Measurements from ENCODE around the gene SLIT1. TPM values are rescaled to one million over a fixed set of nuclear protein-coding genes. Genes with fewer than 3 reads are reported as not detected.
A peak's percentile ranks its signal among the peaks of the same experiment; 100 is the strongest.

SLIT1 gene
- total RNA-seq, 1 donor from 2014 or later: 0.23 TPM

DNA sequence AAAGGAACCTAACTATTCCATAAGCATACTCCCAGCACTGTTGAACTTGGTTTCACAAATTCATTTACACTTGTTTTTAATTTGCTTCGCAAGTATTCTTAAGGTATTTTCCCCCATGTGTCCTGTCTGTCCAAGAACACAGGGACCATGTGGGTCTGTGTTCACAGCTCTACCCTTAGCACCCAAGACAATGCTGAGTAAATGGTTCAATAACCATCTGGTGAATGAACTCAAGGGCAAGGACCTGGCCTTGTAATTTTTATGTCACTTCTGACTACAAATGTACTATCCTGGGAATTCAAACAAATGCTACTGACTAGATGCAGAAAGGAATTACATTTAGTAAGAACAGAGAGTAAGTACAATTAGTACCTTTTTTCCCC is 43.0 kb upstream of the SLIT1 start:
- Histone ChIP-seq H3K27me3 (no peaks in the 10 kb centered on the region), H3K4me1 (no peaks in the 10 kb centered on the region), H3K36me3 (peaks cover 16% of the 10 kb centered on the region), H3K9me3 (no peaks in the 10 kb centered on the region), H3K27ac (no peak overlapping the region), H3K4me3 (no peak overlapping the region)
- intact Hi-C loops (cut with DNase I): no loop called here
- no peak for ATAC-seq
- TF ChIP-seq, protein P1, sequence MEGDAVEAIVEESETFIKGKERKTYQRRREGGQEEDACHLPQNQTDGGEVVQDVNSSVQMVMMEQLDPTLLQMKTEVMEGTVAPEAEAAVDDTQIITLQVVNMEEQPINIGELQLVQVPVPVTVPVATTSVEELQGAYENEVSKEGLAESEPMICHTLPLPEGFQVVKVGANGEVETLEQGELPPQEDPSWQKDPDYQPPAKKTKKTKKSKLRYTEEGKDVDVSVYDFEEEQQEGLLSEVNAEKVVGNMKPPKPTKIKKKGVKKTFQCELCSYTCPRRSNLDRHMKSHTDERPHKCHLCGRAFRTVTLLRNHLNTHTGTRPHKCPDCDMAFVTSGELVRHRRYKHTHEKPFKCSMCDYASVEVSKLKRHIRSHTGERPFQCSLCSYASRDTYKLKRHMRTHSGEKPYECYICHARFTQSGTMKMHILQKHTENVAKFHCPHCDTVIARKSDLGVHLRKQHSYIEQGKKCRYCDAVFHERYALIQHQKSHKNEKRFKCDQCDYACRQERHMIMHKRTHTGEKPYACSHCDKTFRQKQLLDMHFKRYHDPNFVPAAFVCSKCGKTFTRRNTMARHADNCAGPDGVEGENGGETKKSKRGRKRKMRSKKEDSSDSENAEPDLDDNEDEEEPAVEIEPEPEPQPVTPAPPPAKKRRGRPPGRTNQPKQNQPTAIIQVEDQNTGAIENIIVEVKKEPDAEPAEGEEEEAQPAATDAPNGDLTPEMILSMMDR (IDR thresholded peaks at IDR 0.05): no peak
- no peak for DNase-seq

DNA sequence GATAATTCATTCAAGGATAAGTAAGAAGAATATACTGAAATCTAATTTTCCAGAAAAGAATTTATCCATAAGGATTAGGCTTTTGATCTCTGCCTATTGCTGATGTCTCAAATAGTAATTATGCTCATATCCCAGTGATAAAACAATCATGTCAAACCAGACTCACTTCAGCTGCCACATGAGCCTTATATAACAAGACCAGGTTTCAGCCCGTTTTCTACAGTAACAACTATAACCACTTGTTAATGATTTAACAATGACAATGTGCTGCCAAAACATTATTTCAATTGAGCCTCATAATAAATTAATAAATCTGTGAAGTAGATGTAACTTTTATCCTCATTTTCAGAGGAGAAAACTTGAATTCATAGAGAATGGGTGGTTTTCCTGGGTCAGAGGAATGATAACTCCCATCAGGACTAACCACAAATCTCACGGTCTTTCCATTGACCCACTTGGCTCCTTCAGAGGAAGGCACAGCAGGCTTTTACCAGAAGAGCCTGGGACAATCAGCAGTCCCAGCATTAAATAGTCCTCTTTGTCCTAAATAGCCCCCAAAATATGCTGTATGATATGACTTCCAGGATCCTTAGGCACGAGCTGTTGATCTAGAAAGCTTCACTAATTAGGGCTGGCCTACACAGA is 42.5 kb upstream of the SLIT1 start:
- ATAC-seq (no peak), DNase-seq (no peak)
- TF ChIP-seq, protein P1 (IDR thresholded peaks at IDR 0.05): no peak
- Histone ChIP-seq H3K4me3 (no peak overlapping the region), H3K36me3 (peaks cover 16% of the 10 kb centered on the region), H3K27me3 (no peaks in the 10 kb centered on the region), H3K4me1 (no peaks in the 10 kb centered on the region), H3K27ac (no peak overlapping the region), H3K9me3 (no peaks in the 10 kb centered on the region)
- intact Hi-C loops (cut with DNase I): no loop called here

DNA sequence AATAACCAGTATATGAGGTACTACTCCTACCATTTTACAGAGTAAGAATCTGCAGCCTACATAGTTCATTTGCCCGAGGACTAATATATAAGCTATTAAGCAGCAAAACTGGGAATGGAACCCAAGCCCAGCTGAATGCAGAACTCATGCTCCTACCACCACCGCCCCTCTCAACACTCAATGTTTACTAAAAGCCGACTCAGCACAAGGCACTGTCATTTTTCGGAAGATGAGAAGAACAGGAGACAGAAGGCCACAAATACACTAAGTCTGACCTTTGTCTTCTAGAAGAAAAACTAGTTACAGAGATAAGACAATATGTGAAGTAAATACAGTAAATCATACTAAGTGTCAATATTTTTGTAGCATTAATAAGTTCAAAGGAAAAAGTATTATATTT is 40.6 kb upstream of the SLIT1 start:
- no peaks in the 10 kb centered on the region for H3K9me3 ChIP-seq
- H3K27ac ChIP-seq: no peak overlapping the region
- TF ChIP-seq, protein P1 (IDR thresholded peaks at IDR 0.05): no peak
- peaks cover 16% of the 10 kb centered on the region for H3K36me3 ChIP-seq
- DNase-seq (no peak), ATAC-seq (no peak)
- no peaks in the 10 kb centered on the region for H3K27me3 ChIP-seq
- H3K4me1 ChIP-seq: no peaks in the 10 kb centered on the region
- no peak overlapping the region for H3K4me3 ChIP-seq
- intact Hi-C loops (cut with DNase I): no loop called here

DNA sequence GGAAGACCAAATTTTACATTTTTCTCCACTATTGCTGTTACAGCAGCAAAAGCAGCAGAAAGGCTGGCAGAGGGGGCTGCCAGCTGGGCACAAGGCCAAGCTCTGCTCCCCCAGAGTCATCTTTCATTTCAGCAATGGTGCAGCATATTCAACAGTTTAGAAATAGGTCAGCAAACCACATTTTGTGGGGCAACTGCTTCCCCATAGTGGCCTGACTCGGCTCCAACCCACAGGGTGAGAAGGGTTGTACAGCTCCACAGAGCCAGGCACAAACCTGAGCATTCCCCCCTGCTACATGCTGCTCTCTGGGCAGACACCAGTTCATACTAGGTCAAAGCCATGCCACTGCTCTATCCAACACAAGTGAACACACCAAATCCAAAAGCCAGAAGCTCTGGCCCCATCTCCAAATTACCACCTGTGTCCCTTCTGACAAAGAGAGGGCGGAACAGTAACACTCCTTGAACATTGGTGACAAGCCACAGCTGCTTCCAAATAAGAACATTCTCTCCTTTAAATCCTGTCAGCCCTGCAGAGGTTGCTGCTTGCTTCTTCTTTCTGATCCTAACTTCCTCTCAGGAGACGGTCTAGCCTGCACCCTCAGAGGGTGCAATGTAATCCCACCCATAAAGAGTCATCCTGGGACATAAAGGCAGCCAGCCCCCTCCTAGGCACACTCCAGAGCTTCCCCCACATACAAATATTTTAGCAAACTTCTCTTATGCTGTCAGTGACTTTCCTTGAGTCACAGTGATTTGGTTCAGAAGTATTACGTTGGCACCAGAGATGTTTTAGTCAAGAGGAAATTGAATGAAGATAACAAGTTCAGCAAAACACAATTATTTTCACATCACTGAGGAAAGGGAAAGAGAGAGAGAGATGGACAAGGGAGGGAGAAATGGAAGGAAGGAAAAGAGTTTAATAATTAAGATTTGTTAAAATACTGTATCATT is 39.0 kb upstream of the SLIT1 start:
- intact Hi-C loops (cut with DNase I): no loop called here
- Histone ChIP-seq H3K36me3 (peaks cover 16% of the 10 kb centered on the region), H3K4me3 (no peak overlapping the region), H3K9me3 (no peaks in the 10 kb centered on the region), H3K27ac (no peak overlapping the region), H3K27me3 (no peaks in the 10 kb centered on the region), H3K4me1 (no peaks in the 10 kb centered on the region)
- ATAC-seq (peak; percentile 36), DNase-seq (no peak)
- TF ChIP-seq, protein P1 (IDR thresholded peaks at IDR 0.05): no peak

DNA sequence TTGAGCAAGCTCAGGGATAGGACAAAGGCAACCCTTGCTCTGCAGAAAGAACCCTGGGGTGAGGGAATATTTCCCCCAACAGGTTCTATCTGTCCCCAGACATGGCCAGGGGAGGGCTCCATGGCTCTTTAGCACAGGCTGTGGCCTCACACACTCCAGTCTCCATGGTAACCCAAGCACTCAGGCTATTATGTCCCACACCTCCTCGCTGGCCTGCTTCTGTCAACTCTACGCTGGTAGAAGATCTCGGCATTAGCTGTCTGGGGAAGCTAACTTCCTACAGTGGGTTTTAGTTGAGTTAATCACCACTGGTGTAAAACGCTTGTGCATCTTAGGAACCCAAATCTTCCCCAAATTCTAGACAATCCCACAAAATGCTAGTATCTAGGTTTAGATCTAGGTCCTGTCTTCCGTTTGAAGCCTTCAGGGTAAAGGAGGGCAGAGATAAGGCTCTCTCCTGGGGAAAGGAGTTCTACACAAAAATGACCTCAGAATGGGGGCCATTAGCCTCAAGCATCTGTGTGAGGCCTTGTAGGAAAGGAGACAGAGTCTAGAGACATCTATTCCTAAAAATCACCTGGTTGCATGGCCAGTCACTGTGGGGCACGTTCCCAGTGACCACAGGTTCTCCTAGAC is 36.7 kb upstream of the SLIT1 start:
- intact Hi-C loops (cut with DNase I): no loop called here
- Histone ChIP-seq H3K36me3 (peaks cover 6% of the 10 kb centered on the region), H3K9me3 (no peaks in the 10 kb centered on the region), H3K27me3 (no peaks in the 10 kb centered on the region), H3K4me1 (no peaks in the 10 kb centered on the region), H3K27ac (no peak overlapping the region), H3K4me3 (no peak overlapping the region)
- DNase-seq: no peak
- ATAC-seq: peak; percentile 54
- TF ChIP-seq, protein P1 (IDR thresholded peaks at IDR 0.05): no peak

All from upper lobe of right lung (tissue), 1 donor.